Astrocyte (in vitro differentiated cells and primary cell): ENCODE data around the gene FBN1. TPM values are rescaled to one million over a fixed set of nuclear protein-coding genes. Genes with fewer than 3 reads are reported as not detected.

Source experiments
- DNase-seq: peaks from one replicate; pipeline ENCODE4 v3.0.0-alpha.2; 2010; ENCODE audit warnings: low read depth
- FAIRE-seq: peaks from 2 replicates; lab custom pipeline; 2011; peaks lifted over from hg19 to GRCh38; lab: Jason Lieb, UNC
- H2AFZ ChIP-seq: 2 replicates; pipeline ENCODE4 v1.6.0; 2012; ENCODE audit warnings: low read depth, low read length, inconsistent platforms
- H3K27ac ChIP-seq: 2 replicates; pipeline ENCODE4 v1.5.1; 2011; ENCODE audit warnings: low read depth, low read length, inconsistent platforms
- H3K27me3 ChIP-seq: 2 replicates; pipeline ENCODE4 v1.6.0; 2011; ENCODE audit warnings: low read length, inconsistent platforms; ENCODE audit not compliant: insufficient read depth
- H3K36me3 ChIP-seq: 2 replicates; pipeline ENCODE4 v1.5.1; 2011; ENCODE audit warnings: low read length, inconsistent platforms; ENCODE audit not compliant: insufficient read depth
- H3K4me1 ChIP-seq: 2 replicates; pipeline ENCODE4 v1.5.1; 2011; ENCODE audit warnings: low read length, inconsistent platforms; ENCODE audit not compliant: insufficient read depth
- H3K4me2 ChIP-seq: 2 replicates; pipeline ENCODE4 v1.6.0; 2012; ENCODE audit warnings: low read length, inconsistent platforms
- H3K4me3 ChIP-seq: 2 replicates; pipeline ENCODE4 v1.5.1; 2011; ENCODE audit warnings: low read depth, mild to moderate bottlenecking, low read length, inconsistent platforms; ENCODE audit not compliant: insufficient read depth
- H3K79me2 ChIP-seq: 2 replicates; pipeline ENCODE4 v1.6.0; 2012; ENCODE audit warnings: mild to moderate bottlenecking, low read length, inconsistent platforms; ENCODE audit not compliant: insufficient read depth
- H3K9ac ChIP-seq: 2 replicates; pipeline ENCODE4 v1.6.0; 2012; ENCODE audit warnings: mild to moderate bottlenecking, low read length, inconsistent platforms
- H3K9me3 ChIP-seq: 2 replicates; pipeline ENCODE4 v1.5.1; 2012; ENCODE audit warnings: low read depth, mild to moderate bottlenecking, low read length, inconsistent platforms; ENCODE audit not compliant: insufficient read depth
- H4K20me1 ChIP-seq: 2 replicates; pipeline ENCODE4 v1.6.0; 2012; ENCODE audit warnings: low read length, inconsistent platforms; ENCODE audit not compliant: insufficient read depth
- H3K27ac Mint-ChIP-seq: one replicate; pipeline ENCODE4 v1.8.0; 2021; ENCODE audit warnings: mild to moderate bottlenecking, mixed read lengths; ENCODE audit not compliant: unreplicated experiment
- H3K27me3 Mint-ChIP-seq: one replicate; pipeline ENCODE4 v1.8.0; 2021; ENCODE audit warnings: low read depth, mixed read lengths; ENCODE audit not compliant: unreplicated experiment
- H3K36me3 Mint-ChIP-seq: one replicate; pipeline ENCODE4 v1.8.0; 2021; ENCODE audit warnings: low read depth, mixed read lengths; ENCODE audit not compliant: unreplicated experiment
- H3K4me1 Mint-ChIP-seq: one replicate; pipeline ENCODE4 v1.8.0; 2021; ENCODE audit warnings: low read depth, mixed read lengths; ENCODE audit not compliant: unreplicated experiment
- H3K4me3 Mint-ChIP-seq: one replicate; pipeline ENCODE4 v1.8.0; 2021; ENCODE audit warnings: mild to moderate bottlenecking, moderate library complexity, mixed read lengths; ENCODE audit not compliant: unreplicated experiment
- H3K9me3 Mint-ChIP-seq: one replicate; pipeline ENCODE4 v1.8.0; 2021; ENCODE audit warnings: mild to moderate bottlenecking, mixed read lengths; ENCODE audit not compliant: unreplicated experiment
- EZH2 ChIP-seq: IDR thresholded peaks from 2 replicates; pipeline ENCODE4 v1.6.1; 2012; ENCODE audit warnings: mild to moderate bottlenecking, low read length, inconsistent platforms; ENCODE audit not compliant: insufficient read depth
- total RNA-seq: library from RNA; stranded (reverse); gene quantifications from 2 replicates; pipeline ENCODE4 v1.2.1, GENCODE V29; 2021
- TF ChIP-seq, protein P1 (sequence below): IDR thresholded peaks from 2 replicates; pipeline ENCODE4 v1.5.1; 2011; ENCODE audit warnings: low read depth, mild to moderate bottlenecking, inconsistent platforms, low read length, moderate library complexity; ENCODE audit not compliant: insufficient read depth

Gene FBN1
- total RNA-seq, 1 donor from 2014 or later: 210 TPM

DNA sequence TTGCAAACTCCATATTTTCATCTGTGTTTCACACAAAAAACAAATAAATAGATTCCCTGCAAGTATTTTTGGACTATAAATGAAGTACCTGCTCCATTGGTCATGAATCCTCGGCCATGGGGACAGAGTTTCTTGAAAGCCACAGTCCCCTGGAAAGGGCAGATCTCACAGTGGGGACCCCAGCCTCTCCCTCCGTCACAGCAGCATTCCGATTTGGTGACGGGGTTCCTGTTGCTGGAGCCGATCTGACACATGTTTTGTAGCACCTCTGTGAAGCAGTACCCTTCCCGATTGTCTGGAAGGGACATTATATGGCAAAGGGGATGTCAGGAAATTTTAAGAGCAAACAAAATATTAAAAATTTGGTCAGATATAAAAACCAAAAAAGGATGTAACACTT is 218.0 kb downstream of the FBN1 start:
- peaks cover 30% of the 10 kb centered on the region for H3K4me1 ChIP-seq
- no peaks in the 10 kb centered on the region for H4K20me1 ChIP-seq
- peak overlapping the region; percentile 24 for H3K4me3 Mint-ChIP-seq
- no peaks in the 10 kb centered on the region for H3K9me3 ChIP-seq
- H3K4me2 ChIP-seq: peak overlapping the region; percentile 56
- H2AFZ ChIP-seq: no peak overlapping the region
- H3K36me3 ChIP-seq: peaks cover 64% of the 10 kb centered on the region
- FAIRE-seq (no peak), DNase-seq (no peak)
- H3K27me3 Mint-ChIP-seq: no peaks in the 10 kb centered on the region
- no peaks in the 10 kb centered on the region for H3K27me3 ChIP-seq
- H3K27ac ChIP-seq: peak overlapping the region; percentile 80
- TF ChIP-seq, protein P1, sequence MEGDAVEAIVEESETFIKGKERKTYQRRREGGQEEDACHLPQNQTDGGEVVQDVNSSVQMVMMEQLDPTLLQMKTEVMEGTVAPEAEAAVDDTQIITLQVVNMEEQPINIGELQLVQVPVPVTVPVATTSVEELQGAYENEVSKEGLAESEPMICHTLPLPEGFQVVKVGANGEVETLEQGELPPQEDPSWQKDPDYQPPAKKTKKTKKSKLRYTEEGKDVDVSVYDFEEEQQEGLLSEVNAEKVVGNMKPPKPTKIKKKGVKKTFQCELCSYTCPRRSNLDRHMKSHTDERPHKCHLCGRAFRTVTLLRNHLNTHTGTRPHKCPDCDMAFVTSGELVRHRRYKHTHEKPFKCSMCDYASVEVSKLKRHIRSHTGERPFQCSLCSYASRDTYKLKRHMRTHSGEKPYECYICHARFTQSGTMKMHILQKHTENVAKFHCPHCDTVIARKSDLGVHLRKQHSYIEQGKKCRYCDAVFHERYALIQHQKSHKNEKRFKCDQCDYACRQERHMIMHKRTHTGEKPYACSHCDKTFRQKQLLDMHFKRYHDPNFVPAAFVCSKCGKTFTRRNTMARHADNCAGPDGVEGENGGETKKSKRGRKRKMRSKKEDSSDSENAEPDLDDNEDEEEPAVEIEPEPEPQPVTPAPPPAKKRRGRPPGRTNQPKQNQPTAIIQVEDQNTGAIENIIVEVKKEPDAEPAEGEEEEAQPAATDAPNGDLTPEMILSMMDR: no peak
- no peak for TF ChIP-seq EZH2
- H3K4me3 ChIP-seq: no peak overlapping the region
- H3K79me2 ChIP-seq: no peaks in the 10 kb centered on the region
- peak overlapping the region; percentile 69 for H3K9ac ChIP-seq
- H3K4me1 Mint-ChIP-seq: peaks cover 25% of the 10 kb centered on the region
- no peaks in the 10 kb centered on the region for H3K9me3 Mint-ChIP-seq
- peaks cover 32% of the 10 kb centered on the region for H3K36me3 Mint-ChIP-seq
- H3K27ac Mint-ChIP-seq: peak overlapping the region; percentile 35

DNA sequence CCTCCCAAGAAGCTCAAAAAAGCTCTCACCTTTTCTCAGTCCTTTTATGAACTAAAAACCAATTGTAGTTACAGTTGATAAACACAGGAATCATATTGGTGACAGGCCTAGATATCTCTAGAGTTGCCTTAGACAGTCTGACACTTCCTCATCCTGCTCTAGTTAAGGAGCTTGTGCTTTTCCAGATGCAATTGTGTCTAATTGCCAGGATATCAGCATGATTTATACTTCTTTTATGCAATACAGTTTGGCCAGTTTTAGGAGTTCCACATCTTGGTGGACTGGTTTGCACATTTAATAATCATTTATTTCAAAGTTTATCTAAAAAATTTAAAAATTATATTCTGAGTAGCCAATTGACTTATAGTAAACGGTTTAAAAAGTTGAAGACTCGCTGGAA is 218.6 kb downstream of the FBN1 start:
- peaks cover 63% of the 10 kb centered on the region for H3K36me3 ChIP-seq
- H3K4me1 ChIP-seq: peaks cover 30% of the 10 kb centered on the region
- H3K9ac ChIP-seq: no peak overlapping the region
- H3K27me3 Mint-ChIP-seq: no peaks in the 10 kb centered on the region
- peaks cover 25% of the 10 kb centered on the region for H3K4me1 Mint-ChIP-seq
- TF ChIP-seq EZH2: no peak
- TF ChIP-seq, protein P1: no peak
- FAIRE-seq (no peak), DNase-seq (no peak)
- no peaks in the 10 kb centered on the region for H3K9me3 Mint-ChIP-seq
- H2AFZ ChIP-seq: no peak overlapping the region
- H3K79me2 ChIP-seq: no peaks in the 10 kb centered on the region
- peaks cover 33% of the 10 kb centered on the region for H3K36me3 Mint-ChIP-seq
- H3K4me3 Mint-ChIP-seq: no peak overlapping the region
- H3K4me2 ChIP-seq: no peak overlapping the region
- no peak overlapping the region for H3K4me3 ChIP-seq
- H3K27ac ChIP-seq: peak overlapping the region; percentile 80
- H3K9me3 ChIP-seq: no peaks in the 10 kb centered on the region
- no peak overlapping the region for H3K27ac Mint-ChIP-seq
- no peaks in the 10 kb centered on the region for H4K20me1 ChIP-seq
- H3K27me3 ChIP-seq: no peaks in the 10 kb centered on the region

DNA sequence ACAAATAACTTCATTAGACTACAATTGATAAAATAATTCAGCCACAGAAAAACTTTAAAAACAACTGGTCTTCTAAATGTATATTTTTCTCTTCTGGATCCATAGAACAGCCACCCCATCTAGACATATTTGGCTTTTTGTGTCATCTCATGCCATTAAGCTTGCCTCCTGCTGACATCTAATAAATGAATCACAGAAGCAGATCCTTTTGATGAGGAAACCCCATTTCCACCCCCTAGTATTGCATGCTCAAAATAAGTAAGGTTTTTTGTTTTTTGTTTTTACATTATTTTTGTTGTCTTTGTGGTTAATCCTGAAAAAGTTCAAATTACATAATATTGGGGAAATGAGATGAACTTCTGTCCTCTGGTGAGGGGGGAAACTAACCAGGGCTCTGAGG is 219.5 kb downstream of the FBN1 start:
- H3K27me3 ChIP-seq: no peaks in the 10 kb centered on the region
- H3K36me3 ChIP-seq: peaks cover 69% of the 10 kb centered on the region
- Mint-ChIP-seq H3K4me3 (no peak overlapping the region), H3K36me3 (peaks cover 41% of the 10 kb centered on the region), H3K4me1 (peaks cover 25% of the 10 kb centered on the region), H3K9me3 (no peaks in the 10 kb centered on the region), H3K27ac (no peak overlapping the region), H3K27me3 (no peaks in the 10 kb centered on the region)
- no peak overlapping the region for H2AFZ ChIP-seq
- H3K4me3 ChIP-seq: no peak overlapping the region
- no peak for FAIRE-seq
- H4K20me1 ChIP-seq: no peaks in the 10 kb centered on the region
- no peak overlapping the region for H3K4me2 ChIP-seq
- H3K79me2 ChIP-seq: no peaks in the 10 kb centered on the region
- H3K9ac ChIP-seq: no peak overlapping the region
- H3K4me1 ChIP-seq: peaks cover 30% of the 10 kb centered on the region
- DNase-seq: no peak
- TF ChIP-seq, protein P1: no peak
- TF ChIP-seq EZH2: no peak
- no peak overlapping the region for H3K27ac ChIP-seq
- no peaks in the 10 kb centered on the region for H3K9me3 ChIP-seq
